ENCODE measurements around the gene TBC1D2B. TPM values are rescaled to one million over a fixed set of nuclear protein-coding genes. Genes with fewer than 3 reads are reported as not detected.

The TBC1D2B gene
- total and polyA plus RNA-seq, 2 of the 4 experiments (the other 2 are of a cell fraction) = 17.7 to 28.3 TPM

- no peak for DNase-seq
These were observed 52.6 kb downstream of the TBC1D2B start for GRCh38 chr15:78024883-78025282.

More at GRCh38 chr15:78024883-78025282, 52.6 kb downstream of the TBC1D2B start:
- Histone ChIP-seq H2BK20ac (ENCODE audit: low read depth, low read length) (no peak overlapping the region), H3K36me3 (ENCODE audit: control insufficient read depth, insufficient read depth, low read length) (peaks cover 58% of the 10 kb centered on the region), H3K4me1 (ENCODE audit: control insufficient read depth, insufficient read depth, low read length) (peaks cover 9% of the 10 kb centered on the region), H3K9me3 (ENCODE audit: control insufficient read depth, insufficient read depth, low read length) (no peaks in the 10 kb centered on the region), H3K18ac (ENCODE audit: low read depth, low read length) (no peak overlapping the region), H3K4me3 (ENCODE audit: insufficient read depth, low read depth, low read length) (no peak overlapping the region), H3K4ac (ENCODE audit: low read depth, low read length) (no peak overlapping the region), H3K56ac (ENCODE audit: extremely low read depth, insufficient read depth, low read length) (no peak overlapping the region), H3K9ac (ENCODE audit: low read depth, low read length) (no peak overlapping the region), H2AK5ac (ENCODE audit: low read depth, low read length) (no peak overlapping the region), H4K5ac (ENCODE audit: low read depth, low read length) (no peak overlapping the region), H3K23ac (ENCODE audit: low read depth, low read length) (no peak overlapping the region), H3K27ac (ENCODE audit: insufficient read depth, low read length) (no peak overlapping the region), H2BK5ac (ENCODE audit: low read depth, low read length, poor library complexity, severe bottlenecking) (no peak overlapping the region), H3K27me3 (ENCODE audit: control insufficient read depth, insufficient read depth, low read length) (no peaks in the 10 kb centered on the region), H3K14ac (replicated peaks; ENCODE audit: low read depth, low read length) (no peak overlapping the region), H4K20me1 (ENCODE audit: insufficient read depth, low read length) (peaks cover 5% of the 10 kb centered on the region; the same call in 1 of the 2 replicates), H2BK120ac (ENCODE audit: low read depth, low read length) (no peak overlapping the region), H2BK15ac (ENCODE audit: low read depth, low read length) (no peak overlapping the region), H2AFZ (replicated peaks; ENCODE audit: low read length, poor library complexity) (no peak overlapping the region), H4K8ac (ENCODE audit: low read depth in 2 of 2, low read length in 2 of 2) (no peak overlapping the region), H3K79me1 (ENCODE audit: low read depth in 1 of 2, low read length in 2 of 2) (peaks cover 19 to 44% of the 10 kb centered on the region in 2 experiments), H4K91ac (ENCODE audit: insufficient read depth, low read depth, low read length) (no peak overlapping the region), H3K4me2 (ENCODE audit: low read depth, low read length) (no peak overlapping the region), H3K9me1 (ENCODE audit: insufficient read depth, low read length) (peaks cover 19% of the 10 kb centered on the region; the same call in 1 of the 2 replicates), H2AK9ac (replicated peaks; ENCODE audit: low read depth, low read length, poor library complexity) (no peak overlapping the region)
- ATAC-seq (ENCODE audit: low read depth) = no peak
- TF ChIP-seq CTCF (conservative IDR thresholded peaks at IDR 0.05; ENCODE audit: low read depth, low read length) (no peak), RCOR1 (IDR thresholded peaks at IDR 0.05; ENCODE audit: insufficient replicate concordance, low read length) (no peak), USF2 (IDR thresholded peaks at IDR 0.05; ENCODE audit: low read depth, low read length) (no peak), ELK1 (IDR thresholded peaks at IDR 0.05; ENCODE audit: borderline replicate concordance, low read depth, low read length) (no peak), RAD21 (IDR thresholded peaks at IDR 0.05; ENCODE audit: low read length) (no peak), FOS (IDR thresholded peaks at IDR 0.05; ENCODE audit: low read depth, low read length) (no peak), SMC3 (IDR thresholded peaks at IDR 0.05; ENCODE audit: low read depth, low read length) (no peak), MXI1 (IDR thresholded peaks at IDR 0.05; ENCODE audit: borderline replicate concordance, low read depth, low read length) (no peak), MAZ (IDR thresholded peaks at IDR 0.05; ENCODE audit: borderline replicate concordance, low read depth, low read length) (no peak), NFE2L2 (IDR thresholded peaks at IDR 0.05; ENCODE audit: low read depth, low read length) (no peak), RFX5 (IDR thresholded peaks at IDR 0.05; ENCODE audit: low read depth, low read length) (no peak), POLR2A (IDR thresholded peaks at IDR 0.05; ENCODE audit: low read depth, low read length) (no peak), MAFK (IDR thresholded peaks at IDR 0.05; ENCODE audit: low read depth, low read length) (no peak), CEBPB (IDR thresholded peaks at IDR 0.05; ENCODE audit: low read depth, low read length) (no peak), CHD1 (IDR thresholded peaks at IDR 0.05; ENCODE audit: low read depth, low read length) (no peak)
- BruUV-seq (replicated peaks) = no TSS peak
- dilution Hi-C loops (cut with HindIII; ENCODE audit: low sequenced_read_pairs, unreplicated experiment) = no loop called here
- CTCF ChIA-PET = interaction anchor here (0.9 kb wide), 1 partner anchor 28 kb away, joined by 3 read pairs; no protein-coding TSS in a partner anchor
- POLR2A ChIA-PET (ENCODE audit: unreplicated experiment) = no interaction called here
- WGBS, 2 experiments (ENCODE audit: extremely low coverage in 2 of 2, insufficient read length in 1 of 2) = no CpG with 5 or more reads among the region's 2 CpGs
- intact Hi-C loops (cut with micrococcal nuclease) = no loop called here
- in situ Hi-C loops (cut with MboI; ENCODE audit: low sequenced_read_pairs) = no loop called here

All from IMR-90 (cell line).